GM12865 (cell line): ENCODE measurements around the gene BACH1.

ENCODE experiments used
- DNase-seq: peaks from one replicate; pipeline ENCODE4 v3.0.0; 2010; ENCODE audit warnings: low read depth
- H3K4me3 ChIP-seq: 2 replicates; pipeline ENCODE4 v1.5.1; 2011; ENCODE audit warnings: mild to moderate bottlenecking, low read depth, low read length, control low read depth
- CTCF ChIP-seq: IDR thresholded peaks from 2 replicates; pipeline ENCODE4 v1.5.1; 2011; ENCODE audit warnings: low read length, control low read depth, low read depth, inconsistent platforms; ENCODE audit not compliant: insufficient read depth; ENCODE audit errors: missing control alignments

The BACH1 gene

GRCh38 chr21:29312981-29313380 is 14.3 kb downstream of the BACH1 start:
- DNase-seq: no peak
- no peak for TF ChIP-seq CTCF
- no peak overlapping the region for H3K4me3 ChIP-seq

GRCh38 chr21:29313662-29314408 is 15.1 kb downstream of the BACH1 start:
- H3K4me3 ChIP-seq: no peak overlapping the region
- no peak for DNase-seq
- no peak for TF ChIP-seq CTCF

- DNase-seq: no peak
- no peak for TF ChIP-seq CTCF
These were observed 16.5 kb downstream of the BACH1 start for GRCh38 chr21:29315131-29315749.

GRCh38 chr21:29316029-29316742 is 17.5 kb downstream of the BACH1 start:
- H3K4me3 ChIP-seq: no peak overlapping the region
- TF ChIP-seq CTCF: no peak
- DNase-seq: no peak

More at GRCh38 chr21:29315131-29315749, 16.5 kb downstream of the BACH1 start:
- no peak overlapping the region for H3K4me3 ChIP-seq

GRCh38 chr21:29316806-29317205 is 18.1 kb downstream of the BACH1 start:
- H3K4me3 ChIP-seq: no peak overlapping the region
- no peak for TF ChIP-seq CTCF
- DNase-seq: no peak

- no peak for DNase-seq
- TF ChIP-seq CTCF: no peak
These were observed 19.6 kb downstream of the BACH1 start for GRCh38 chr21:29318354-29318753.

More at GRCh38 chr21:29318354-29318753, 19.6 kb downstream of the BACH1 start:
- H3K4me3 ChIP-seq: no peak overlapping the region
